Measurements from ENCODE around the gene GPR55. TPM values are rescaled to one million over a fixed set of nuclear protein-coding genes. Genes with fewer than 3 reads are reported as not detected.
A peak's percentile ranks its signal among the peaks of the same experiment; 100 is the strongest.

Gene GPR55
- total and polyA plus RNA-seq, 5 donors, result 0.18 to 0.20 TPM; not detected in 3

GRCh38 chr2:230932556-230933511 lies 7.8 kb upstream of the GPR55 start:
- Histone ChIP-seq H3K9me3 (ENCODE audit: control insufficient read depth, low read length) (no peaks in the 10 kb centered on the region), H3K4me1 (ENCODE audit: control insufficient read depth, insufficient read depth, low read length) (peaks cover 5% of the 10 kb centered on the region), H3K27ac (ENCODE audit: low read length) (peak overlapping the region; percentile 14), H3K27me3 (ENCODE audit: control insufficient read depth, insufficient read depth) (no peaks in the 10 kb centered on the region), H3K4me3 (ENCODE audit: low read length) (no peak overlapping the region)
- DNase-seq, result peak; percentile 83 to 93 (median 86)
- WGBS, result 38% methylated on average over 22 of the region's 22 CpGs
- intact Hi-C loops (cut with DNase I), result no loop called here
- ATAC-seq, result peak; percentile 96 to 97

- ATAC-seq (no peak), DNase-seq (peak in 2 of 3 donors; percentile 6 to 37)
- Histone ChIP-seq H3K4me3 (ENCODE audit: low read length) (no peak overlapping the region), H3K9me3 (ENCODE audit: control insufficient read depth, low read length) (no peaks in the 10 kb centered on the region), H3K27me3 (ENCODE audit: control insufficient read depth, insufficient read depth) (no peaks in the 10 kb centered on the region), H3K4me1 (ENCODE audit: control insufficient read depth, insufficient read depth, low read length) (peaks cover 5% of the 10 kb centered on the region), H3K27ac (ENCODE audit: low read length) (no peak overlapping the region)
- WGBS, result 90% methylated on average over 22 of the region's 22 CpGs
- intact Hi-C loops (cut with DNase I), result no loop called here
These were observed 6.7 kb upstream of the GPR55 start for GRCh38 chr2:230931556-230932231.

- ATAC-seq, result no peak
- H3K4me1 ChIP-seq (ENCODE audit: control insufficient read depth, insufficient read depth, low read length), result peaks cover 5% of the 10 kb centered on the region
- no peaks in the 10 kb centered on the region for H3K9me3 ChIP-seq (ENCODE audit: control insufficient read depth, low read length)
- H3K27me3 ChIP-seq (ENCODE audit: control insufficient read depth, insufficient read depth), result no peaks in the 10 kb centered on the region
- 88% methylated on average over 10 of the region's 10 CpGs for WGBS
- H3K4me3 ChIP-seq (ENCODE audit: low read length), result no peak overlapping the region
- DNase-seq, result no peak
- H3K27ac ChIP-seq (ENCODE audit: low read length), result no peak overlapping the region
- intact Hi-C loops (cut with DNase I), result no loop called here
These were observed 6.0 kb upstream of the GPR55 start for GRCh38 chr2:230930928-230931555.

GRCh38 chr2:230930149-230930780 lies 5.2 kb upstream of the GPR55 start:
- WGBS, result 70% methylated on average over 7 of the region's 7 CpGs
- ATAC-seq (no peak), DNase-seq (no peak)
- H3K27ac ChIP-seq (ENCODE audit: low read length), result no peak overlapping the region
- no peaks in the 10 kb centered on the region for H3K9me3 ChIP-seq (ENCODE audit: control insufficient read depth, low read length)
- H3K4me1 ChIP-seq (ENCODE audit: control insufficient read depth, insufficient read depth, low read length), result peaks cover 5% of the 10 kb centered on the region
- intact Hi-C loops (cut with DNase I), result no loop called here
- no peaks in the 10 kb centered on the region for H3K27me3 ChIP-seq (ENCODE audit: control insufficient read depth, insufficient read depth)
- H3K4me3 ChIP-seq (ENCODE audit: low read length), result no peak overlapping the region

- no peaks in the 10 kb centered on the region for H3K27me3 ChIP-seq (ENCODE audit: control insufficient read depth, insufficient read depth)
- ATAC-seq (no peak), DNase-seq (no peak)
- H3K4me1 ChIP-seq (ENCODE audit: control insufficient read depth, insufficient read depth, low read length), result peaks cover 5% of the 10 kb centered on the region
- H3K4me3 ChIP-seq (ENCODE audit: low read length), result no peak overlapping the region
- H3K9me3 ChIP-seq (ENCODE audit: control insufficient read depth, low read length), result no peaks in the 10 kb centered on the region
- intact Hi-C loops (cut with DNase I), result no loop called here
- WGBS, result 85% methylated on average over 10 of the region's 10 CpGs
- no peak overlapping the region for H3K27ac ChIP-seq (ENCODE audit: low read length)
These were observed 4.5 kb upstream of the GPR55 start for GRCh38 chr2:230929381-230930148.

GRCh38 chr2:230928701-230929380 lies 3.8 kb upstream of the GPR55 start:
- WGBS, result 91% methylated on average over 12 of the region's 12 CpGs
- no peak for ATAC-seq
- Histone ChIP-seq H3K9me3 (ENCODE audit: control insufficient read depth, low read length) (no peaks in the 10 kb centered on the region), H3K4me1 (ENCODE audit: control insufficient read depth, insufficient read depth, low read length) (peaks cover 5% of the 10 kb centered on the region), H3K4me3 (ENCODE audit: low read length) (no peak overlapping the region), H3K27ac (ENCODE audit: low read length) (no peak overlapping the region), H3K27me3 (ENCODE audit: control insufficient read depth, insufficient read depth) (no peaks in the 10 kb centered on the region)
- intact Hi-C loops (cut with DNase I), result no loop called here
- peak in 2 of 3 donors; percentile 3 to 12 for DNase-seq

GRCh38 chr2:230927711-230928341 lies 2.8 kb upstream of the GPR55 start:
- H3K4me3 ChIP-seq (ENCODE audit: low read length), result no peak overlapping the region
- no peak for ATAC-seq
- DNase-seq, result peak in 2 of 3 donors; percentile 7 to 59
- H3K27ac ChIP-seq (ENCODE audit: low read length), result no peak overlapping the region
- 81% methylated on average over 14 of the region's 14 CpGs for WGBS
- intact Hi-C loops (cut with DNase I), result no loop called here
- H3K9me3 ChIP-seq (ENCODE audit: control insufficient read depth, low read length), result no peaks in the 10 kb centered on the region
- peaks cover 4% of the 10 kb centered on the region for H3K4me1 ChIP-seq (ENCODE audit: control insufficient read depth, insufficient read depth, low read length)
- no peaks in the 10 kb centered on the region for H3K27me3 ChIP-seq (ENCODE audit: control insufficient read depth, insufficient read depth)

GRCh38 chr2:230925879-230926765 lies 1.1 kb upstream of the GPR55 start:
- H3K4me1 ChIP-seq (ENCODE audit: control insufficient read depth, insufficient read depth, low read length), result no peaks in the 10 kb centered on the region
- no peaks in the 10 kb centered on the region for H3K9me3 ChIP-seq (ENCODE audit: control insufficient read depth, low read length)
- H3K27ac ChIP-seq (ENCODE audit: low read length), result no peak overlapping the region
- DNase-seq, result peak in 2 of 3 donors; percentile 3 to 16
- H3K27me3 ChIP-seq (ENCODE audit: control insufficient read depth, insufficient read depth), result no peaks in the 10 kb centered on the region
- intact Hi-C loops (cut with DNase I), result no loop called here
- ATAC-seq, result no peak
- WGBS, result 88% methylated on average over 11 of the region's 11 CpGs
- H3K4me3 ChIP-seq (ENCODE audit: low read length), result no peak overlapping the region

GRCh38 chr2:230925443-230925878 lies 419 bp upstream of the GPR55 start:
- WGBS, result 75% methylated on average over 9 of the region's 9 CpGs
- DNase-seq (peak in 1 of 3 donors; percentile 19), ATAC-seq (no peak)
- Histone ChIP-seq H3K4me1 (ENCODE audit: control insufficient read depth, insufficient read depth, low read length) (no peaks in the 10 kb centered on the region), H3K9me3 (ENCODE audit: control insufficient read depth, low read length) (no peaks in the 10 kb centered on the region), H3K4me3 (ENCODE audit: low read length) (no peak overlapping the region), H3K27me3 (ENCODE audit: control insufficient read depth, insufficient read depth) (no peaks in the 10 kb centered on the region), H3K27ac (ENCODE audit: low read length) (no peak overlapping the region)
- intact Hi-C loops (cut with DNase I), result no loop called here

All from right cardiac atrium (tissue), 5 donors.